Activated naive CD8-positive, alpha-beta T cell (primary cell): ENCODE data around the gene ESD.

Experiments
- H3K27ac Mint-ChIP-seq: one replicate; pipeline ENCODE4 v1.8.0; 2021; ENCODE audit warnings: mixed read lengths
- H3K27me3 Mint-ChIP-seq: one replicate; pipeline ENCODE4 v1.8.0; 2021; ENCODE audit warnings: mixed read lengths
- H3K36me3 Mint-ChIP-seq: one replicate; pipeline ENCODE4 v1.8.0; 2021; ENCODE audit warnings: mixed read lengths
- H3K4me1 Mint-ChIP-seq: one replicate; pipeline ENCODE4 v1.8.0; 2021; ENCODE audit warnings: low read depth, mixed read lengths
- H3K4me3 Mint-ChIP-seq: one replicate; pipeline ENCODE4 v1.8.0; 2021; ENCODE audit warnings: mild to moderate bottlenecking, mixed read lengths
- H3K9me3 Mint-ChIP-seq: one replicate; pipeline ENCODE4 v1.8.0; 2021; ENCODE audit warnings: low read depth, mixed read lengths

The ESD gene

GRCh38 chr13:46739447-46740098 lies 57.4 kb downstream of the ESD start:
- H3K9me3 Mint-ChIP-seq: no peaks in the 10 kb centered on the region
- peaks cover 2% of the 10 kb centered on the region for H3K36me3 Mint-ChIP-seq
- H3K27me3 Mint-ChIP-seq: no peaks in the 10 kb centered on the region
- no peak overlapping the region for H3K27ac Mint-ChIP-seq
- H3K4me1 Mint-ChIP-seq: no peaks in the 10 kb centered on the region
- no peak overlapping the region for H3K4me3 Mint-ChIP-seq

- H3K9me3 Mint-ChIP-seq: no peaks in the 10 kb centered on the region
- H3K27me3 Mint-ChIP-seq: no peaks in the 10 kb centered on the region
- H3K4me3 Mint-ChIP-seq: no peak overlapping the region
- peaks cover 2% of the 10 kb centered on the region for H3K36me3 Mint-ChIP-seq
- no peak overlapping the region for H3K27ac Mint-ChIP-seq
- no peaks in the 10 kb centered on the region for H3K4me1 Mint-ChIP-seq
These were observed 58.2 kb downstream of the ESD start for GRCh38 chr13:46738766-46739165.

GRCh38 chr13:46738055-46738454 lies 58.9 kb downstream of the ESD start:
- H3K4me3 Mint-ChIP-seq: no peak overlapping the region
- no peaks in the 10 kb centered on the region for H3K27me3 Mint-ChIP-seq
- H3K36me3 Mint-ChIP-seq: peaks cover 2% of the 10 kb centered on the region
- H3K9me3 Mint-ChIP-seq: no peaks in the 10 kb centered on the region
- H3K4me1 Mint-ChIP-seq: no peaks in the 10 kb centered on the region
- no peak overlapping the region for H3K27ac Mint-ChIP-seq

DNA sequence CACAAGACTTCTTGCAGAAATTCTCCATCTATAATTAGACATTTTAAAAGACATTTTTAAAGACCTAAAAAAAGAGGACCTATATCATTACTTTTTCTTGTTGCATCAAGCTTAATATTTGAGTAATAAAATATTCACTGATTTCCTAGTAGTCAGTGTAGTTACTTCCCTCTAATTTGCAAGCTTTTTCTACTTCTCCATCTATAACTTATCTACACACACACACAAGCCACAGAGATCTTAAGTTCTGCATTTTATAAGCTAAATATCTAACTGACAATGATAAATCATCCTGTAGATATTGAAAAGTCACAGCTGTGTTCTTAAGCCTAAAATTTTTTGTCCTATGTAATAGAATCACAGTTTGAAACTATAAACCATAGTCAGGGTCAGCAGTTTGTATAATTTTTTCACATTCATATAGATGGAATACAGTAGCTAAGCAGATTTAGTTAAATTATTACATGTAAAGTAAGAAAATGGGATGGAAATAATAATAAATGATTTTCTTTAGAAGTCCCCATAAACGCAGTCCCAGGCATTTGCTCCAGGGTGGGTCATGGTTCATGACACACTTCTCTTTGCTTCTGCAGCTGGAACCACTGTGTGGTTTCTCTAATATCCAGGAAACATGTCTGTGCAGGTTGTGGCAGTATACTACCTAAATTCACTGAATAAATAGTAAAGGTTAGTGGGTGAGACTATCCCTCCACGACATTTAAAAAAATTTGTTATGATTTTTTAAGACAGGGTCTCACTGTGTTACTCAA lies 60.2 kb downstream of the ESD start:
- no peaks in the 10 kb centered on the region for H3K4me1 Mint-ChIP-seq
- no peaks in the 10 kb centered on the region for H3K27me3 Mint-ChIP-seq
- H3K9me3 Mint-ChIP-seq: no peaks in the 10 kb centered on the region
- H3K36me3 Mint-ChIP-seq: peaks cover 7% of the 10 kb centered on the region
- H3K4me3 Mint-ChIP-seq: no peak overlapping the region
- H3K27ac Mint-ChIP-seq: no peak overlapping the region

DNA sequence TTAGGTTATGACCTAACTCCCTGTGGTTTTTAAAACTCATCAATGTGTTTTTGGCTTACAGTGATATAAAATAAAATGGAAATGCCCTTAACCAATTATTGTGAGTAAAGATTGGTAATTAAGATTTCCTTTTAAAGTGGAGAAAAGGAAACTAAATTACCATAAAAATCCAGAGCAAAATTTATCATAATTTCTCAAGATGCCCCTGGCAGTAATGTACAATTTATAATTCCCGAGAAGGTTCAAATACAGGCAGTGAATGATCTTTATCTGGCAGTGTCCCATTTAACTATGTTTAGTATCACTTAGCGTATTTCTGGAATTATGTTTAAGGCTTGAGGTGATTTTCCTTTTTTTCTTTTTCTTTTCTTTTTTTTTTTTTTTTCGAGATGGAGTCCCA lies 61.5 kb downstream of the ESD start:
- Mint-ChIP-seq H3K4me1 (no peaks in the 10 kb centered on the region), H3K27ac (no peak overlapping the region), H3K9me3 (no peaks in the 10 kb centered on the region), H3K27me3 (no peaks in the 10 kb centered on the region), H3K36me3 (peaks cover 10% of the 10 kb centered on the region), H3K4me3 (no peak overlapping the region)

DNA sequence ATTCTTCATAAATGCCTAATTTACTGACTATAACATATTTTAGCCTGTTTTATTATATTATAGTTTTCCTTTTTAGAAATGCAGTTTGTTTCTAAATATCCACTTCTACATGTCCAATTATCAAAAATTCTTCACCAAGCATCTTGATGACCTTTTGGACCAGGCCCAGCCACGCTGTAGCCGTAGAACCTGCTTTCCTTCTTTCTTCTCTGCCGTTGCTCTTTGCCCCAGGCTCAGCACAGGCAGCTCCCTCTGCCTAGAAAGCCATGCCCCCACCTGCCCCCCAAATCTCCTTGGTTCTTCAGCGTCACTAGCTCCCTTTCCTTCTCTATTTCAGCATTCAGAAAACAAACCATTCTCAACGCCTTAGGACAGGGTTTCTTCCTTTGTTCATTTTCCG lies 65.4 kb downstream of the ESD start:
- H3K9me3 Mint-ChIP-seq: no peaks in the 10 kb centered on the region
- H3K36me3 Mint-ChIP-seq: peaks cover 18% of the 10 kb centered on the region
- H3K27ac Mint-ChIP-seq: no peak overlapping the region
- no peaks in the 10 kb centered on the region for H3K4me1 Mint-ChIP-seq
- no peak overlapping the region for H3K4me3 Mint-ChIP-seq
- H3K27me3 Mint-ChIP-seq: no peaks in the 10 kb centered on the region

DNA sequence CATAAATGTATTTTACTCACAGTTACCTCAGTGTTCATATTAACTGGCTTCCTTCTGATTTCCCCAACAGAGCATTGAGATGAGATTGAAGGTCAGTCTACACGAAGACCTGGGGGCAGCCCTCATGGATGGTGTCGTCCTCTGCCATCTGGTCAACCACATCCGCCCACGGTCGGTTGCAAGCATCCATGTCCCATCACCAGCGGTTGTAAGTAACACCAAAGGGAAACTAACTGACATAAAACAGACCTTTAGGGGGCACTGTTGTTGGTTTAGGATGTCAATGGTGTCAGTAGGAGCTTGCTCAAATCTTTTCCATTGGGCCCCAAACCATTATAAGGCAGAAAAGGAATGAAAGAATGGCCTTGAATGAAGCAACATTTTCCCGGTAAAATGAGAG lies 68.2 kb downstream of the ESD start:
- H3K4me3 Mint-ChIP-seq: no peak overlapping the region
- H3K27me3 Mint-ChIP-seq: no peaks in the 10 kb centered on the region
- peaks cover 30% of the 10 kb centered on the region for H3K36me3 Mint-ChIP-seq
- no peaks in the 10 kb centered on the region for H3K9me3 Mint-ChIP-seq
- H3K27ac Mint-ChIP-seq: no peak overlapping the region
- H3K4me1 Mint-ChIP-seq: no peaks in the 10 kb centered on the region

GRCh38 chr13:46726347-46726746 lies 70.6 kb downstream of the ESD start:
- no peaks in the 10 kb centered on the region for H3K4me1 Mint-ChIP-seq
- no peak overlapping the region for H3K27ac Mint-ChIP-seq
- H3K27me3 Mint-ChIP-seq: no peaks in the 10 kb centered on the region
- H3K9me3 Mint-ChIP-seq: no peaks in the 10 kb centered on the region
- H3K4me3 Mint-ChIP-seq: no peak overlapping the region
- H3K36me3 Mint-ChIP-seq: peaks cover 28% of the 10 kb centered on the region
